NB4 (cell line): ENCODE results near the gene MEI1.
"Not testable (repeated sequence)": the region's sequence is repeated elsewhere in the genome, so short reads cannot be mapped to it uniquely, and the experiment has no call there.

Source experiments
- DNase-seq: peaks from one replicate; pipeline ENCODE4 v3.0.0; 2010; ENCODE audit warnings: low read depth
- H3K4me3 ChIP-seq: one replicate; pipeline ENCODE4 v1.5.1; 2011; ENCODE audit warnings: mild to moderate bottlenecking, low read depth, low read length, moderate library complexity
- CTCF ChIP-seq: IDR thresholded peaks from one replicate; pipeline ENCODE4 v1.5.1; 2012; ENCODE audit warnings: low read depth, low read length
- MAX ChIP-seq: IDR thresholded peaks from 2 replicates; pipeline ENCODE4 v1.6.1; 2011; ENCODE audit warnings: low read depth, low read length
- MYC ChIP-seq: IDR thresholded peaks from 2 replicates; pipeline ENCODE4 v1.6.1; 2011; ENCODE audit warnings: low read depth, low read length
- POLR2A ChIP-seq: IDR thresholded peaks from 2 replicates; pipeline ENCODE4 v1.6.1; 2011; ENCODE audit warnings: mild to moderate bottlenecking; ENCODE audit not compliant: insufficient read length; ENCODE audit errors: extremely low read depth

MEI1 gene

GRCh38 chr22:41664951-41665350, 34.4 kb upstream of the MEI1 start:
- DNase-seq = no peak
- H3K4me3 ChIP-seq = no peak overlapping the region
- TF ChIP-seq MAX (no peak), POLR2A (no peak)

- no peak for TF ChIP-seq MAX
- no peak for TF ChIP-seq MYC
- TF ChIP-seq POLR2A = no peak
- no peak for TF ChIP-seq CTCF
- H3K4me3 ChIP-seq = no peak overlapping the region
- no peak for DNase-seq
Measured at GRCh38 chr22:41668971-41669911, 30.1 kb upstream of the MEI1 start.

- not testable (repeated sequence) for DNase-seq, H3K4me3 ChIP-seq
Measured at GRCh38 chr22:41672096-41672495, 27.2 kb upstream of the MEI1 start.

- no peak for DNase-seq
- TF ChIP-seq MYC (no peak), POLR2A (no peak), MAX (no peak), CTCF (no peak)
- no peak overlapping the region for H3K4me3 ChIP-seq
Measured at GRCh38 chr22:41672780-41673509, 26.4 kb upstream of the MEI1 start.

- TF ChIP-seq CTCF (no peak), MAX (no peak), MYC (no peak), POLR2A (no peak)
- DNase-seq = no peak
Measured at GRCh38 chr22:41674846-41675340, 24.4 kb upstream of the MEI1 start.

GRCh38 chr22:41676134-41676533, 23.2 kb upstream of the MEI1 start:
- no peak for TF ChIP-seq CTCF
- no peak for TF ChIP-seq POLR2A
- no peak for TF ChIP-seq MAX
- TF ChIP-seq MYC = no peak
- no peak overlapping the region for H3K4me3 ChIP-seq
- no peak for DNase-seq

More at GRCh38 chr22:41674846-41675340, 24.4 kb upstream of the MEI1 start:
- H3K4me3 ChIP-seq = no peak overlapping the region
